ENCODE data around the gene C4B.

DNA sequence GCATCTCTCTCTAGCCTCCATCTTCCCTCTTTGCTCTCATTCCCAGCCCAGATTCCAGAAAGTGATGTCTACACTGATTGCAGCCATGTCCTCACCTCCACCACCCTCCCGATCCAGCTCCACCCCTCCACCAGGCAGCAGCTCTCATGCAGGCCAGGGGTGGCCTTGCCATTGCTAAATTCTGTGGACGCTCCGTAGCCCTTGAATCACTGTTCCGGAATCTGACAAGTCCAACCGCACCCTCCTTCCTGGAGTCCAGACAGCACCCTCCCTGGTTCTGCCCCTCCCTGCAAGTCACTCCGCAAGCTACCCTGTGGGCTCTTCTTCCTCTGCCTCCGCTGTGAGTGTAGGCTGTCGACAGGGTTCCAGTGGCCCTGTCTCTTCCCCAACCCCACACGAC is 68.3 kb downstream of the C4B start:
- TF ChIP-seq, protein P1, sequence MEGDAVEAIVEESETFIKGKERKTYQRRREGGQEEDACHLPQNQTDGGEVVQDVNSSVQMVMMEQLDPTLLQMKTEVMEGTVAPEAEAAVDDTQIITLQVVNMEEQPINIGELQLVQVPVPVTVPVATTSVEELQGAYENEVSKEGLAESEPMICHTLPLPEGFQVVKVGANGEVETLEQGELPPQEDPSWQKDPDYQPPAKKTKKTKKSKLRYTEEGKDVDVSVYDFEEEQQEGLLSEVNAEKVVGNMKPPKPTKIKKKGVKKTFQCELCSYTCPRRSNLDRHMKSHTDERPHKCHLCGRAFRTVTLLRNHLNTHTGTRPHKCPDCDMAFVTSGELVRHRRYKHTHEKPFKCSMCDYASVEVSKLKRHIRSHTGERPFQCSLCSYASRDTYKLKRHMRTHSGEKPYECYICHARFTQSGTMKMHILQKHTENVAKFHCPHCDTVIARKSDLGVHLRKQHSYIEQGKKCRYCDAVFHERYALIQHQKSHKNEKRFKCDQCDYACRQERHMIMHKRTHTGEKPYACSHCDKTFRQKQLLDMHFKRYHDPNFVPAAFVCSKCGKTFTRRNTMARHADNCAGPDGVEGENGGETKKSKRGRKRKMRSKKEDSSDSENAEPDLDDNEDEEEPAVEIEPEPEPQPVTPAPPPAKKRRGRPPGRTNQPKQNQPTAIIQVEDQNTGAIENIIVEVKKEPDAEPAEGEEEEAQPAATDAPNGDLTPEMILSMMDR (IDR thresholded peaks at IDR 0.05): no peak
- TF ChIP-seq POLR2A (IDR thresholded peaks at IDR 0.05): no peak

All from vagina (tissue), 2 donors.